Measurements from ENCODE around the gene DOK6.

DNA sequence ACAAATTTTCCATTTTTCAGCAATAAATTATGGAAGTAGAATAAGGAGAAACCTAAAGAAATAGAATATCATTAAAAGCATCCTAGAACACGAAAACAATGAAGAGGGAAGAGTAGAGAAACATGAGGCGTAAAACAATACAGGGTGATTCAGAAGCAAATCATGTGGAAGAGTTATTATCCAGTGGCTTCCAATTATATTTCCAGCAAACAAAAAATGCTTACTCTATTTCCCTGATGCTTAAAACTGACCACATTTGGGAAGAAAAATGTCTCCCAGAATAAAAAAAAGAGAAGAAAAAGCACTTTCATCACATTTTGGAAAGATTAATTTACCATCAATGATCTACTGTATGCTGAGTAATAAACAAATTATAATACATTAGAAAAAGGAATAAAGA lies 354.4 kb downstream of the DOK6 start:
- TF ChIP-seq, protein P1, sequence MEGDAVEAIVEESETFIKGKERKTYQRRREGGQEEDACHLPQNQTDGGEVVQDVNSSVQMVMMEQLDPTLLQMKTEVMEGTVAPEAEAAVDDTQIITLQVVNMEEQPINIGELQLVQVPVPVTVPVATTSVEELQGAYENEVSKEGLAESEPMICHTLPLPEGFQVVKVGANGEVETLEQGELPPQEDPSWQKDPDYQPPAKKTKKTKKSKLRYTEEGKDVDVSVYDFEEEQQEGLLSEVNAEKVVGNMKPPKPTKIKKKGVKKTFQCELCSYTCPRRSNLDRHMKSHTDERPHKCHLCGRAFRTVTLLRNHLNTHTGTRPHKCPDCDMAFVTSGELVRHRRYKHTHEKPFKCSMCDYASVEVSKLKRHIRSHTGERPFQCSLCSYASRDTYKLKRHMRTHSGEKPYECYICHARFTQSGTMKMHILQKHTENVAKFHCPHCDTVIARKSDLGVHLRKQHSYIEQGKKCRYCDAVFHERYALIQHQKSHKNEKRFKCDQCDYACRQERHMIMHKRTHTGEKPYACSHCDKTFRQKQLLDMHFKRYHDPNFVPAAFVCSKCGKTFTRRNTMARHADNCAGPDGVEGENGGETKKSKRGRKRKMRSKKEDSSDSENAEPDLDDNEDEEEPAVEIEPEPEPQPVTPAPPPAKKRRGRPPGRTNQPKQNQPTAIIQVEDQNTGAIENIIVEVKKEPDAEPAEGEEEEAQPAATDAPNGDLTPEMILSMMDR (IDR thresholded peaks at IDR 0.05): no peak
- no peak for TF ChIP-seq EZH2phosphoT487 (IDR thresholded peaks at IDR 0.05)
